GM21367 (cell line): Measurements from ENCODE around the gene HMBS.
A peak's percentile ranks its signal among the peaks of the same experiment; 100 is the strongest.

Experiments used
- ATAC-seq: cut with Tn5 transposase; IDR thresholded peaks from one replicate; pipeline ENCODE4 v1.9.1; 2021; ENCODE audit not compliant: unreplicated experiment

The HMBS gene

GRCh38 chr11:119067371-119068222 is 17.1 kb upstream of the HMBS start, which contains the start of gene VPS11:
TSS of gene VPS11 (plus strand) at chr11:119067818. CDS start at chr11:119067824, 6 bp downstream.
- ATAC-seq: peak; percentile 79

- no peak for ATAC-seq
Measured at GRCh38 chr11:119077839-119078238, 6.8 kb upstream of the HMBS start.

- no peak for ATAC-seq
Measured at GRCh38 chr11:119078675-119079420, 5.8 kb upstream of the HMBS start.

- ATAC-seq: no peak
Measured at GRCh38 chr11:119081682-119082260, 2.9 kb upstream of the HMBS start.

- ATAC-seq: peak; percentile 10
Measured at GRCh38 chr11:119085437-119085847, 761 bp downstream of the HMBS start.

- no peak for ATAC-seq
Measured at GRCh38 chr11:119087123-119087522, 2.4 kb downstream of the HMBS start.

- ATAC-seq: no peak
Measured at GRCh38 chr11:119087747-119088241, 3.1 kb downstream of the HMBS start.

GRCh38 chr11:119088406-119088805 is 3.7 kb downstream of the HMBS start:
- ATAC-seq: no peak

- ATAC-seq: no peak
Measured at GRCh38 chr11:119089319-119089718, 4.6 kb downstream of the HMBS start.

GRCh38 chr11:119091178-119091577 is 6.5 kb downstream of the HMBS start:
- no peak for ATAC-seq

- no peak for ATAC-seq
Measured at GRCh38 chr11:119091966-119092879, 7.5 kb downstream of the HMBS start.

GRCh38 chr11:119092880-119093842 is 8.5 kb downstream of the HMBS start:
- no peak for ATAC-seq

GRCh38 chr11:119093942-119094815 is 9.5 kb downstream of the HMBS start:
- ATAC-seq: no peak

- ATAC-seq: peak; percentile 29
Measured at GRCh38 chr11:119094816-119095065, 10.1 kb downstream of the HMBS start.

GRCh38 chr11:119095066-119095880 is 10.6 kb downstream of the HMBS start:
- ATAC-seq: peak; percentile 75

- ATAC-seq: no peak
Measured at GRCh38 chr11:119099711-119100110, 15.0 kb downstream of the HMBS start.

GRCh38 chr11:119100246-119100970 is 15.7 kb downstream of the HMBS start:
- ATAC-seq: no peak
